HG03469 (cell line): ENCODE data around the gene SIAH1.
"Not testable (repeated sequence)": the region's sequence is repeated elsewhere in the genome, so short reads cannot be mapped to it uniquely, and the experiment has no call there.

Experiments used
- ATAC-seq: cut with Tn5 transposase; IDR thresholded peaks from one replicate; pipeline ENCODE4 v1.9.1; 2021; ENCODE audit warnings: mild to moderate bottlenecking, moderate library complexity, moderate number of reproducible peaks; ENCODE audit not compliant: unreplicated experiment

Gene SIAH1

DNA sequence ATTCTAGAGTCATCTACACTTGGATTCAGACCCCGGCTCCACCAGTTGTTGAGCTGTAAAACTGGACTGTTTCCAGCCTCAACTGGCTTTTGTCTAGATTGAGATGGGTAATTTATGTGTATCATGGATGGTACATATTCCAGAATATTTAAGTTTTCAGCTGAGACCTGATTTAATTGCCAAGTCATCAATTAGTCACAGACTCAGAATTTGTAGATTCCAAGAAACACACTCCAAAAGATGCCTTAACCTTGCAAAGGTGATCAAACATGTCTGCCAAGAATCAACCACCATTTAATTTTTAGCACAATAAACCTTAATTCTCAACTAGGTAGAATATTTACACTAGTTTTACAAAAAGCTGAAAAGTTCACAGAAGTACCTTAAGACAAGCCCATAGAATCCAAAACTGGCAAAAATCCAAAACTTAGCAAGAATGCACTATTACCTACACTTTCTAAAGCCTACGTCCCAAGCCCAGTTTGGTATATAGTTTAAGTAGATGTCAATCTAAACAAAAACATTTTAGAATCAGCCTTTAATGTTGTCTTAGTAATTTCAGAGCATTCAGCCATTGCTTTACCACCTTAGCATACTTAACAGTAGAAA is 17.7 kb downstream of the SIAH1 start:
- ATAC-seq, result no peak

DNA sequence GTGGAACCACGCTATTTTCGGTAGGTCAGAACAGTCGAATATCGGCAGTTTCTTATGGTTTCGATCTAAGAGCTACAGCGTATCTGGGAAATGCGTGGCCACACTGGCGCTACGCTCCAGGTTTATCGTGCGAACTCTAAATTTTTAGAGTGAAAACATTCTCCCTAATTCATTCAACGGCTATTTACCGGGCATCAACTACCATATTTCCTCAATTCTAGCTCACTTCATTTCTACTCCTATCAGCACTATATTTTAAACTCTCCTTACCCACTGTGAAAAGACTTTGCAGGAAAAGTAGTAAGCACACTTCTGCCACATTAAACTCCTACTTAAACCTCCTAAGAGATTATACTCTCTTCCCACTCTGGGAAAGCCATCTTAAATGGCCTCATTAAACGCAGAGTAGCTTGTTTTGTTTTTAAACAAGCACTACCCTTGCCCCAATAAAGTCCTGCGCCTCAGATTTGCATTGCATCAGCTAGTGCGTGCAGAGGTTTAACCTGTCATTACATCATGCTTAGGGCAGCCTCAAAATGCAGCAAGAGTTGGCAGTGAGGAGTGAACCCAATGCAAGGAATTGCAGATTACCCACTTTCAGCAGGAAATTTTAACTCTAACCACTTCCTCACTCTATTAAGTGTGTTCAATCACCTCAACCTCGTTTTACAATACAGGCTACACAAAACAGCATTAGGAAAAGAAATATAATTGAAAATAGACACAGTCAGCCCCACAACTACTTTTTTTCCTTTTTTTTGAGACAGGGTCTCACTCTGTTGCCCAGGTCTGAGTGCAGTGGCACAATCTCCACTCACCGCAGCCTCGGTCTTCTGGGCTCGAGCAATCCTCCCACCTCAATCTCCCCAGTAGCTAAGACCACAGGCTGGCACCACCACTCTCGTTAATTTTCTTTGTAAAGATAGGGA is 18.8 kb downstream of the SIAH1 start:
- peak; percentile 47 for ATAC-seq

DNA sequence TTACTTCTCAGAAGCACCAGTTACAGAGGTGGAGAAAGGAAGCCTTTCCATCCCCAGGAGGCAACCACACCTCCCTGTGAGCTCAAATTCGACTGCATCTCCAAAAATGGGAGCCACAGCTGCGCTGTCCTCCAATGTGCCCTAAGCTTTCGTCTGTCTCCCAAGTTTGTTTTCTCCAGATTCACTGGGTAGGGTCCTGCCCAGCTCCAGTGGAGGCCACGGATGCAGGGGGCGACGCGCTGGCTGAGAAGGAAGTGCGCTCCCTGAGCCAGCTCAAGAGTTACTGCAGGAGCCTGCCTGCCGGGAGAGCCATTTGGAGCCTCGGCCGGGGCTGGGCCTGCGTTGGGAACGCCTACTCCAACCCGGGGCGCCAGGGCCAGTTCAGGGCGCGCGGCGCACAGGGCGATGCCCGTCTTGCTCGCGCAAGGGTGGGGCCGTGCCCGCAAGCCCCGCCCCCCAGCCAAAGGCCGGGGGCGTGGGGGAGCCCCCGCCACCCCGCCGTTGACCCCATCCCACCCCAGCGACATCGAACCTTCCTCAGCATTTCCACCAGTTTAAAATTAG is 19.5 kb downstream of the SIAH1 start:
- peak; percentile 74 for ATAC-seq

DNA sequence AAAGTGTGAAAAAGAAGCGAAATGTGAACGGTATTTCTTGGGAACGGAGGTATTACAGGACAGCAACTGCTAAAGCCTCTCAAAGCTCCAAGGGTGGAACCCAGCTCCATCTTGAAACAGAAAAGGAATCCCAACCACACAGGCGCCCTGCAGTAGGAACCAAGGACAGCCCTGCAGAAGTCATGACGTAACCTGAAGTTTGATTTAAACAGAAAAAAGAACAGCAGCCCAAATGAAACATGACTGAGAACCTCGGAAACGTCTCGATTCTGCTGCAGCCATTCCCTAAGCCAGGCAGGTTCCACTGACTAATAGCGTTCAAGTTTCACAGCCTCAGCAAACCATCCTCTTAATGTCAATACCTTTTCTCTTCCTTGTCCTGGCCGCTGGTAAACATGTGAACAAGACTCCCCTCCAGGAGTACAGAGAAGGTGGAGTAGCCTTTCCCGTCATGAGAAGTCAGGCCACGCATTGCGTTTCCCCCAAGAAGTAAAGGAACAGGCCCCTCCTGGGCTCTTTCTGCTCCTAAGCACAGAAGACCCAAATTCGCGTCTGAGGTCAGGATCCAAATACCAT is 20.1 kb downstream of the SIAH1 start:
- ATAC-seq, result no peak

DNA sequence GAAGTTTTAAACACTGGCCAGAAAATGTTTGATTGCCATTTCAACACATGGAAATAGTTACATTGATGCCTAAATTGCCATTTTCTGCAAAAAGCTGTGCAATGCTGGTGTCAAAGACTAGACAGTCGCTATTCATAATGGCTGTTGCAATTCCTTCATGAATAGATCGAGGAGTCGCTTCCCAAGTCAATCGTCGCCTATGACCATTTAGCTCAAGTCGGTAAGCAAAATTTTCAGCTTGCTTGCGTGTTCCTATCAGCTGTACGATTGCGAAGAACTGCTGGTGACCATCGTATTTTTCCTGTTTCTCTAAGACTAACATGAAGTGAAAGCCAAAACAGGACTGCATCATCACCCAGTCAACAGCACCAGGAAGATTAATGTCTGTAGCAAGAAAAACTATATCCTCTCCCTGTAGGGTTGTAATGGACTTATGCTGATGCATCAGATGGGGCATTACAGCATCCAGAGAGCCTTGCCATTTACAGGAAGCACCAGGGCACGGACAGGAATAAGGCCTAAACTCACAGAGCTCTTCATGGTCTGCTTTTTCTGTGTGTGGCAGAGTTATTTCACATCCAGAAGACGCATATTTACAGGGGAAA is 23.6 kb downstream of the SIAH1 start:
- ATAC-seq, result no peak

DNA sequence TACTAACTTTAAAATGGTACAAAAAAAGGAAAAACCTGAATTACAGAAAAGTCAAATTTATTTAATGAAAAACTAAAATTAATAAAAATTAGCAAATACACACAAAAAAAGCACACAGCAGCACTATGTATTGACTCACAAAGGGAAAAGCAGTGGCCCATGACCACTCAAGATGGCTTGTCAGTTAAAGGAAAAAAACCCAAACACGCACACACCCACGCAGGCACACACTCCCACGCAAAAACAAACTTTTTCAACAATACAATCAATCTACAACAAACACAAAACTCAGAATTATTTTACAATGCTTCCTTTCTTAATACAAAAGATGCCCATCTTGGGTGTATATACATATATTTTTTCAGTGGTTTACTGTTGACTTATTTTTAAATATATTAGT is 24.2 kb downstream of the SIAH1 start:
- no peak for ATAC-seq

DNA sequence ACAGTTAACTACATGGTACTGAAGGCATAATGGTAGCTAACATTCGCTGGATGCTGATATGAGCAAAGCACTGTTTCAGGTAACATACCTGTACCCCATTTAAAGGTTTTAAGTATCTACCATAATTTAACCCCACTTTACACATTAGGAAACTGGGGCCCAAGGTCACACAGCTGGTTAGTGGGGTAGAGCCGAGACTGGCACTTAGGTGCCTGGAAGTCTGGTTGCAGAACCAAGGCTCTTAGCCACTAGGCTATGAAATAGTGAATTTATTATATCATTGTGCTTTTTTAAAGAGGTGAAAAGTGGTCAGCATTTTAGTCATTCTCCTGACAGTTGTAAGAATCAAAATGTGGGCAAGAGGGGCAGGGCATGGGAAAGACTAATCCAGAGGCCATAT is 25.2 kb downstream of the SIAH1 start:
- no peak for ATAC-seq

DNA sequence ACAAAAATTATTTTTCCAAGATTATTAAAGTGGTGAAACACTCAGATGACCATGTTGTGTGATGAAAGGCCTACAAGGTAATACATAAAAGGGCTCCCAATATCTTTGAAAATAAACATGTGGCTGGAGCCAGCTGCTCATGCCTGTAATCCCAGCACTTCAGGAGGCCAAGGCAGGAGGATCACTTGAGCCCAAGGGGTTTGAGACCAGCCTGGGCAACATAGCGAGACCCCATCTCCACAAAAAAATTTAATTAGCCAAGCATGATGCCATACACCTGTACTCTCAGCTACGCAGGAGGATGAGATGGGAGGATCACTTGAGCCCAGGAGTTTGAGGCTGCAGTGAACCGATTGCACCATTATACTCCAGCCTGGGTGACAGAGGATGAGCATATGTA is 26.8 kb downstream of the SIAH1 start:
- no peak for ATAC-seq

DNA sequence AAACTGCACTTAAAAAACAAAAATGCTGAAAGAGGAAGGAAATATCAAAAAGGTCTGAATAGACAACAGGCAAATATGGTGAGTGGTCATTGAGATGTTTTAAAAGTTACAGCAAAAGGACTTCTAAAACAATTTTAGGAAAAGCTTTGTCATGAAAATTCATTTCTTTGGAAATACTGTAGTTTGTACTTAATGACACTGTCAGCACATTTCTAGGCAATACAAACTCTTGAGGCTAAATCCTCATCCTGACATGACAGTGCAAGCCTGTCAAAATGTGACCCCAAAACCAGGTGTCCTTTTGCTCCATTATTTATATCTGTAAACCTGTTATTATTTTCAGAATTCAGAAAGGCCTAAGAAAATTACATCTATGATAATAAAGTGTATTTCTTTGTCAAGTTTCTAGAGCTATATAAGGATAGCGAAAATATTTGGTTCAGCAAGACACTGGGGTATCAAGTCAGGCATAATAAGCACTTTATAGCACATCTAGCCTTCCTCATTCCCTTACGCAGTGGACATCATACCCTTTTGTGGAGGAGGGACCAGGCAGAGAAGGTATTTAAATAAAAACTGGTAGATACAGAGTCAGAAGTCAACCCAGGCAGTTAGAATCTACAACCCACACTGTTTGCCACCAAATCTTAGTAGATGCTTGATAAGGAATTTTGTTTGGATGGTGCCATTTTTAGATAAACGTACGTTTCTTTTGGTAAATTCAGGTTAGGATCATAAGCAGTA is 28.4 kb downstream of the SIAH1 start:
- ATAC-seq, result no peak

DNA sequence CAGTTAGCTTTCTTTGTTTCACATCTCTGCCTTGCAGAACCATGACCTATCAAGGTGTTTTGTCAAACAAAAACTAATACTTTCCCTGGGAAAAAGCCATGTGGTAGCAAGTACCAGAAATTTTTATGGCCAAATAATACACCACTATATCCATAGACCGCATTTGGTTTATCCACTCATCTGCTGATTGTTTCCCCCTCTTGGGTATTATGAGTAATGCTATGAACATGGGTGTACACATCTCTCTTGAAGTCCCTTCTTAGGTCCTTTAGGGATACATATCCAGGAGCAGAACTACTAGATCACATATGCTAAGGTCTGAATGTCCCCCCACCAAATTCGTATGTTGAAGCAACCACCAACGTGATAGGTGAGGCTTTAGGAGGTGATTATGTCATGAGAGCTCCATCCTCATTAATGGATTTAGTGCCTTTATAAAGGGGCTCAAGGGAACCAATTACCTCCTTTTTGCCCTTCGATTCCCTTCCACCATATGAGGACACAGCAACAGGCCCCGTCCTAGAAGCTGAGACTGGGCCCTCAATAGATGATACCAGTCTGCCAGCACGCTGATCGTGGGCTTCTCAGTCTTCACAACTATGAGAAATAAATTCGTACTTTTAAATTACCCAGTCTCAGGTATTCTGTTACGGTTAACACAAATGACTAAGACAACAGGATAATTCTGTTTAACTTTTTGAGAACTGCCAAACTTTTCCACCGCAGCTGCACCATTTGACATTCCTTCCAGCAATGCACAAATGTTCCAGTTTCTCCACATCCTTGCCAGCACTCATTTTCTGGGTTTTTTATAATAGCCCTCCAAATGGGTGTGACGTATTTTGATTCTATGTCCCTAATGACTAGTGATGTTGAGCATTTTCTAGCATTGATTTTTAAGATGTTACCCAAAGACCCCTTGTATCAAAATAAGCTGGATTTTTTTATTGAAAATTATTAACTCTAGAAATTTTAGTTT is 30.0 kb downstream of the SIAH1 start:
- no peak for ATAC-seq

DNA sequence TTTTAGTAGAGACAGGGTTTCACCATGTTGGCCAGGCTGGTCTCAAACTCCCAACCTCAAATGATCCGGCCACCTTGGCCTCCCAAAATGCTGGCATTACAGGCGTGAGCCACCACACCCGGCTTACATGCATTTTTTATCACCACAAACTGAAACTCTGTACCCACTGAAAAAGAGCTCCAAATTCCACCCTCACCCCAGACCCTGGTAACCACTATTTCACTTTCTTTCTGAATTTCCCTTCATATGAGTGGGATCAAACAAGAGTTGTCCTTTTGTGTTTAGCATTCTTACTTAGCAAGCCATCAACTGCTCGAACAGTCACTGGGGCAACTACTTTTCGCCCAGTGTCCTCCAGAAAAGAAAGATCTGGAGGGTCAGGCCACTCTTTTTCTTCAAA is 30.8 kb downstream of the SIAH1 start:
- not testable (repeated sequence) for ATAC-seq

DNA sequence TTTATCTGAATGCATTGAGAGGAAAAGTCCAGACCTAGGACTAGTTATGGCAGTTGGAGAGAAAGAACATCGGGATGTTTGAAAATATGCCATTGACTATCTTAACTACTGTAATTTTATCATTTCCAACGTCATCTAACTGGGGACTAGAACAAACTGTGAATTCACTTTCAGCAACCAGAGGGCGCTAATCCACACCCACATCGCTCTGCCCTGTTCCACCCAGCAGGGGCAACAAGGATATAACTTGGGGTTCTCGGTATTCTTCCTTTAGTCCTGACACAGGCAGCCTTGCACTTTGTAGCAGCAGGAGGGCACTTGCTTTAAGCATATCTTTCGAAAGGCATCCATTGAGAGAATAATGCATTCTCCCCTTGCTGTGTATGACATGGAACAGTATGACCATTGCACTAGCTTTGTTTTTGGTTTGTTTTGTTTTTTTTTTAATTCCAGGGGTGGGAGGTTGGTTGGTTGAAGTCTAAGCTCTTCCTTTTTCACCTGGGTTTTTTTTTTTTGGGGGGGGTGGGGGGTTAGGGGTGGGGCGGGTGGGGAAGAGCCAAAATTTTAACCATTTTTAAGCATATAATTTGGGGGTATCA is 31.5 kb downstream of the SIAH1 start:
- peak; percentile 59 for ATAC-seq

DNA sequence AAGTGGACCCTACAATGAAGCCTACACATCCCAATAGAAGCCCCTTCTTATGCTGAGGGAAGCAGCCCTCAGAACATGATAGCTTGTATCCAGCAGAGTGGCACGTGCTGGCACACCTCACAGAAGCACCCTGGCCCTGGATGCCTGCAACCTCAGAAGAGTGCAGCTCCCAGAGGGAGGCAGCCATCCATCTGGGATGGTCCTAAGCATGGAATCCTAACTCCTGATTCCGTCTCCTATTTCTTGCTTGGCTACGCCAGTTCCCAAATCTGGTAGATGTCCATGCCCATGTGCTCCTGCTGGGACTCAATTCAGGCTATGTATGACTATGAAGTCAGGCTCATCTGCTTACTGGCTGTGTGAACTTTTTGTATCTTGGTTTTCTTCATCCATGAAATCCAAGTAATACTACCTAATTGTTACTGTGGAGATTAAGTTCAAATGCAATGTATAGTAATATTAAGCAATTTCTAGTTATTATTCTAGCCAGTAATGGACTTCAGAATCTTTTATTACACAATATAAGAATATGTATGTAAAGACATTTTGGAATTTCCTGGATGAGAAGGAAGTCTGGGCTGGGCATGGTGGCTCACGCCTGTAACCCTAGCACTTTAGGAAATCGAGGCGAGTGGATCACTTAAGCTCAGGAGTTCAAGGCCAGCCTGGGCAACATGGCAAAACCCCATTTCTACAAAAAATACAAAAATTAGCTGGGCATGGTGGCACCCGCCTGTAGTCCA is 32.4 kb downstream of the SIAH1 start:
- ATAC-seq, result no peak

DNA sequence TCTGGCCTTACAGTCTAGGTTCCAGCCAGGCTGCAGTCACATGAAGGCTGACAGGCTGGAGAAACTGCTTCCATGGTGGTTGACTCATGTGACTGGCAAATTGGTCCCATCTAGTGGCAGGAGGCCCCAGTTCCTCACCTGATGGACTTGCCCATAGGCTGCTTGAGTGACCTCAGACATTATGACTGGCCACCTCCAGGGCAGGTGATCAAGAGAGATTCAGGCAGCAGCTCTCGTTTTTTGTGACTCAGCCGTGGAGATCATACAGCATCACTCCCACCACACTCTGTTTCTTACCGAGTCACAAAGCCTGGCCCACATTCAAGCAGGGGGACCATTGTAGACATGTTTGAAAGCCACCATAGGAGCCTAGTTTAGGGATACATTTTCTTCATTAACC is 34.5 kb downstream of the SIAH1 start:
- no peak for ATAC-seq

DNA sequence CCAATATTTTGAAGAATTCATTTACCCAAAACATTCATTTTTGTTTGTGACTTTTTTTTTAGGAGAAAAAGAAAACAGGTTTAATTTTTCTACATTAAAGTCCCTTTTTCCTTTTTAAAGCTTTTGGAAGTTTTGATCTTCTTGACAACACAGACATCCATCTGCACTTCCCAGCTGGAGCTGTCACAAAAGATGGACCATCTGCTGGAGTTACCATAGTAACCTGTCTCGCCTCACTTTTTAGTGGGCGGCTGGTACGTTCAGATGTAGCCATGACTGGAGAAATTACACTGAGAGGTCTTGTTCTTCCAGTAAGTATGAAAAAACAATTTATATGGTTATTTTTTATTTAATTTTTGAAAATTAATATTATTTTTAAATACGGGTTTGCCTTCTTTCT is 37.2 kb downstream of the SIAH1 start:
- no peak for ATAC-seq

DNA sequence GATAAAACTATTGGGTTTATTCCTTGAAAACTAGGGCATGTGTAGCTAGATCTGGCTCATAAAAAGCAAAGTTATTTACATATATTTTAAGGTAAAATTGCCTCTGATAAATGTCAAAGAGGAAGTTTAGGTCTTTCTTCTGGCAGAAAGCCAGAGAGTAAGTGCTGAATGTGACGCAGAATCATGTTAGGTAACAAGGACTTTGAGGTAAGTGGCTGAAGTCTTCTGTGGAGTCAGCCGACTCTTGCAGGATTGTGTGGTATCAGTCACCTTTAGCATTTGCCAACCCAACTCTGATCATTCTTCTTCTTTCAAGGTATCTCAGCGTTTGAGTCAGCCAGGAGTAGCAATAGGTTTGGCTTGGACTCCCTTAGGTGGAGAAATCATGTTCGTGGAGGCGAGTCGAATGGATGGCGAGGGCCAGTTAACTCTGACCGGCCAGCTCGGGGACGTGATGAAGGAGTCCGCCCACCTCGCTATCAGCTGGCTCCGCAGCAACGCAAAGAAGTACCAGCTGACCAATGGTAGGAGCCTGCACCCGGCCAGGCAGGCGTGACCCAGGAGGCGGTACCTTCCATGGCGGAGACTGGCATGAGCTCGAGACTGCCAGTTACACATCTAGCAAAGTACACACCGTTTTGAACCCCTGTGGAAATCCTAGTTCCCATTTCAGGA is 37.9 kb downstream of the SIAH1 start:
- ATAC-seq, result no peak

DNA sequence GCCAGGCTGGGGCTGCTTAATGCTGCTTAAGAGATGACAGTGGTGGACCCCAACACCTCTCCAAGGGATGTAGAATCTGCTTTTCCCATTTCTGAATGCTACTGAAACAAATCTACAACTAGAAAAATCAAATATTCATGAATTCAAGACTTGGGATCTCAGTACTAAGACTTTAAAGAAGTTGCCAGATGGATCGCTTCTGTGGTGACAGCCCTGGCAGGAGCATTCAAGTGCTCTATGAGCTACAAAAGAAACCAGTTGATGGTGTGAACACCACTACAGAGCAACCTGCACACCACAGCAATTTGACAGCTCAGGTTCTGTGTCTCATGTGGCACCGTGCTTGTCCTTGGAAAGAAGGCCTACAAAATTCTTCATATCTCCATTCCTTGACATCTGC is 42.6 kb downstream of the SIAH1 start:
- ATAC-seq, result no peak

DNA sequence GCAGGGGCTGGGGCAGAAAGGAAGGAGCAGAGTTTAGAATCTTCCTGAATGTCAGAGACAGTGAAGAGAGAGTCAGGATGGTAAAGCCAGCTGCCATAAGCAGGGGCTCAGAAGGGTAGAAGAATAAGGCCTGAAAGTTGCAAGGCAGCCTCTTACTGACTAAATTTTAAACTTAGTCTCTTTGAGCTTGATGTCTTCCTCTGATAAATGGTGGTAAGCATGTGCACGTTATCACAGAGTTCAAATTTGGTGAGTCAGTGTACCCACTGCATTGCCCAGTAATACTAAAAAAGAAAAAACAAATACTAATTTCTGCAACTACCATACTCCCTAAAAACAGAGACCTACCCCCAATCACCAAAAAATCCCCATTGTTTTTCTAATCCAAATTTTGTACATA is 45.2 kb downstream of the SIAH1 start:
- ATAC-seq, result no peak
